Body of pancreas (tissue), 4 donors: Measurements from ENCODE around the gene RNU6-9.

Experiments used
- CTCF ChIP-seq, 7 experiments: fragments of 450-650 bp in 4 of 7; fragments of 200-600 bp in 3 of 7; sonication (generic) in 3 of 7; IDR thresholded peaks; one replicate each; pipeline ENCODE4 v1.5.1; 2016 to 2019; ENCODE audit warnings: antibody characterized with exemption in 7 of 7
- POLR2A ChIP-seq, 3 donors: fragments of 450-650 bp; IDR thresholded peaks; one replicate each; pipeline ENCODE4 v1.6.1; 2016; ENCODE audit warnings: antibody characterized with exemption in 3 of 3, mild to moderate bottlenecking in 2 of 3

GRCh38 chr19:858868-859843 is 34.1 kb upstream of the RNU6-9 start, which contains the start of gene CFD:
- no peak for TF ChIP-seq CTCF (IDR thresholded peaks at IDR 0.05)
- peak in 2 of 3 donors; percentile 28 to 50 for TF ChIP-seq POLR2A (IDR thresholded peaks at IDR 0.05)
